Stimulated activated CD4-positive, alpha-beta T cell treated with anti-CD3 and anti-CD28 coated beads, Interleukin-15, amount 100 ng/mL, for 48 hours (primary cell): ENCODE results near the gene KIAA1328.

Source experiments
- DNase-seq, 2 donors: peaks; one replicate each; pipeline ENCODE4 v3.0.0-alpha.2; 2020; ENCODE audit warnings: low read depth in 2 of 2

The KIAA1328 gene

DNA sequence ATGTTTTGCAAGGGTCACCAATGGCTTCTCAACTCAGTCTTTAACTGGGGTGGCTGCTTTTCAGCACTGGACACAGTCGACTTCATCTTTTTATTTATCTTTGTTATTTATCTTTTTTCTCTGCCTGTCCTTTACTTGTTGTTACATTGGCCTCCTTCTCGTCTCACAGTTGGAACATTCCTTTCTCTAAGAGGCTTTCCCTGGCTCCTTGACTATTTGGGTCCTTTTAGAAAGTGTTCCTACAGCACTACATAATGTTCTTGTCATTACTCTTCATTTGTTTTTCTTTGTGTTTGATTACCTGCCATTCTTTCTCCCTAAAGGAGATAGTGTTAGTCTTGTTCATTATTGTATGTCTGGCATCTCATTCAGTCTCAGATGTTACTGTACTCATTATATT is 122.0 kb downstream of the KIAA1328 start:
- no peak for DNase-seq

DNA sequence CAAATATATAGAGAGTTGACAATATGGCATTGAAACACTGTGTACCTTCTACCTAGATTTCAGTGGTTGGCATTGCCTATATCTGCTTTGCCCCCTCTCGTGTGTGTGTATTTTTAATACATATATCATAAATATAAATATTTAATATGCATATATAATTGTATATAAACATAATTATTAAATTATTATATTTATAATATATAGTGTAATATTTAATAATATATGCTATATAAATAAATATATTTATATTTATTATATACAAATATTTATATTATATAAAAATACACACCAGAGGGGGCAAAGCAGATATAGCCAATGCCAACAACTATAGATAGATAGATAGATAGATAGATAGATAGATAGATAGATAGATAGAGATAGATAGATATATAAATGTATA is 124.1 kb downstream of the KIAA1328 start:
- DNase-seq, result no peak

DNA sequence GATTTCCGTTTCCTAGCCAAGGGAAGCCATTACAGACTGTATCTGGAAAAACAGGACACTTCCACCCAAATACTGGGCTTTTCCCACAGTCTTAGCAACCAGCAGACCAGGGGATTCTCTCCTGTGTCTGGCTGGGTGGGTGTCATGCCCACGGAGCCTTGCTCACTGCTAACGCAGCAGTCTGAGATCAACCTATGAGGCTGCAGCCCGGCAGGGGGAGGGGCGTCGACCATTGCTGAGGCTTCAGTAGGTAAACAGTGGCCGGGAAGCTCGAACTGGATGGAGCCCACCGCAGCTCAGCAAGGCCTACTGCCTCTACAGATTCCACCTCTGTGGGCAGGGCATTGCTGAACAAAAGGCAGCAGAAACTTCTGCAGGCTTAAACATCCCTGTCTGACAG is 131.1 kb downstream of the KIAA1328 start:
- no peak for DNase-seq

DNA sequence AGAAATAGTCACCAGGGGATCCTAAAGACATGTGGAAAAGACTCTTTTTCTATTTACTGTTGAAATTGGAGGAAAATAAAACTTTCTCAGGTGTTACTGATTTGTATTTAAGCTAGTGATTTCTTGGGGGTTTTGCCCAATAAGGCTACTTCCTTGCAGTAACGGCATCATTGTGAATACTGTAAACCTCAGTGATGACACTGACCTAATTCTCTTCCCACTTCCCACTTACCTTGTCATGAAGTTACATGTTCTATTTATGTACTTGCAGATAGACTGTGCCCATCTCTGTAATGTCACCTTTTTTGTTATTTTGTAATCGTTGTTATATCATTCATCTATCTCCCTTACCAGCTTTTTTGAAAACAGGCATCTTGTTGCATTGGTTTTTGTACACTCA is 134.5 kb downstream of the KIAA1328 start:
- DNase-seq, result no peak

DNA sequence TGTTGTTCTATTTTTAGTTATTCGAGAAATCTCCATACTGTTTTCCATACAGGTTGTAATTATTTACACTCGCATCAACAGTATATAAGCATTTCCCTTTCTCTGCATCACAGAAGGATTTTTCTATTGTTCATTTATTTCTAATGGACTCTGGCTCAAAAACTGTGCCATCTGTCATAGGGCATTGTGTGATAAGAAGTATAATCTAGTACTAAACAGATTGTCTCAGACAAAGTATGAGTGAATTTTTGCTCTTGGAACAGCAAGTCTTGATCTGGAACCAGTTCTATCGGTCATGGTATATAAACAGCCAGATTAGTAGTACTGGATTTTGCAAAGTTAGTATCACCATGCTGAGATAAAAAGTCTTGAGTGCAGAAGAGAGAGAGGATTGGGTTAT is 145.8 kb downstream of the KIAA1328 start:
- no peak for DNase-seq

DNA sequence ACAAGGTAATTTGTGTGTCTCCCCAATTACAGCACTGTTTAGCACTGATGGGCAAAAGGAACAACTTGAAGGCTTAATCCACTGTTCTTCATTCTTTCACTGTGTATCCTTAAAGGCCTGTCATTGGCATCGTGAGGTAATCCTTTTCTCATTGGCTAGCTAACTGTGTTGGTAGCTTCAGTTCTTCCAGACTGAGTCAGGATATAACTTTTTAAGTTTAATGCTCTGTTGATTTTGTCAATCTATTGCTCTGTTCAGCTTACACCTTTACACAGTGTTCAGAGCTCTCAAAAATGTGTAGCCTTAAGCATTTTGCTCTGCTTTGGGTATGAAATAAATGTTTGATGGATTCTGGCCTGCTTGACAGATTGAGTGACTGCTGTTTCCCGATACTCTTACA is 148.2 kb downstream of the KIAA1328 start:
- DNase-seq, result no peak

DNA sequence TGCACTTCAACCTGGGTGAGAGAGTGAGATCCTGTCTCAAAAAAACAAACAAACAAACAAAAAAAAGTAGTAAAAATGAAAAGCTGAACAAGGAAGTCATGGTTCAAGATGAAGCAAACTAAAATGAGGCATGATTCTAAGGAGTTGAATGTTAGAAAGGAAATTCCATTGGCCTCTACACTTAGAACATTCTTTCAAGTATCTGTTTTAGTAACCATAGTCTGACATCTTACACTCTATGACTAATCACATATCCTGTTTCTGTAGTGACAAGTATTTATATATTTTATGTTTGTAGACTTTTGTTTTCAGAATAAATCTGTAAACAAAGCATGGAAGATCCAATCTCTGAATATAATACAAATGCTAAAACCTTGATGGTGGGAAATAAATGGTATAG is 164.1 kb downstream of the KIAA1328 start:
- no peak for DNase-seq

DNA sequence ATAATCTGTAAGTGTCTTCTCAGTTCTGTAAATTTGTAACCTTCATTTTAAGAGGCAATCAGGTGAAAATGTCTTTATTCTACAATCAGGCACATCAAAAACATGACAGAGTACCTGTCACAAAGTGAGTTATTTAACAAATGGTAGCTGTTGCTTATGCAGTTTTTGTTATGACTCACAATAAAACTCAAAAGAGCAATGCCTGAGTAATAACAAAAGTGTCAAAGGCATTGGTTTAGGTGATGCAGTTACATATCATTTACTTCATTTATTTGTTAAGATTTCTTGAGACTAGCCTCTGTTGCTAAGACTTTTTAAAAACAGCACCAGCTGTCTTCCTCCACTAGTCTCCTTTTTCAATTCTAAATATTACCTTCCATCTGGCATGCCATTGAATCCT is 177.8 kb downstream of the KIAA1328 start:
- DNase-seq, result no peak

DNA sequence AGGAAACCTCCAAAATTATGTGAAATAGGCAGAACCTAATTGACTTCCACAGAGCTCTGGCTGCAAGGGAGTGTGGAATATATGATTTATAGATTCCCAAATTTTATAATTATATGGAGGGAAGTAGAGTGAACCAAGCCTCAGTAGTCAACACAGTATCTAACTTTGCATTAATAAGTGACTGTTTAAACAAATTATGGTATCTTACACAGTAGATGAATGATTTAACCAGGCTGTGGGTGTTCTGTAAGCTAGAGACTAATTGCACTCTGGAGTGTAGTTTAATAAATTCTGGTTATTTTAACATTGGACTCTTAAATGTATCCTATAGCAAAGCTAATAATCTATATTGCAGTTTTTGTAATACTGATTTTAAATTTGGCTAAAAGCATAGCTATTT is 183.5 kb downstream of the KIAA1328 start:
- no peak for DNase-seq

DNA sequence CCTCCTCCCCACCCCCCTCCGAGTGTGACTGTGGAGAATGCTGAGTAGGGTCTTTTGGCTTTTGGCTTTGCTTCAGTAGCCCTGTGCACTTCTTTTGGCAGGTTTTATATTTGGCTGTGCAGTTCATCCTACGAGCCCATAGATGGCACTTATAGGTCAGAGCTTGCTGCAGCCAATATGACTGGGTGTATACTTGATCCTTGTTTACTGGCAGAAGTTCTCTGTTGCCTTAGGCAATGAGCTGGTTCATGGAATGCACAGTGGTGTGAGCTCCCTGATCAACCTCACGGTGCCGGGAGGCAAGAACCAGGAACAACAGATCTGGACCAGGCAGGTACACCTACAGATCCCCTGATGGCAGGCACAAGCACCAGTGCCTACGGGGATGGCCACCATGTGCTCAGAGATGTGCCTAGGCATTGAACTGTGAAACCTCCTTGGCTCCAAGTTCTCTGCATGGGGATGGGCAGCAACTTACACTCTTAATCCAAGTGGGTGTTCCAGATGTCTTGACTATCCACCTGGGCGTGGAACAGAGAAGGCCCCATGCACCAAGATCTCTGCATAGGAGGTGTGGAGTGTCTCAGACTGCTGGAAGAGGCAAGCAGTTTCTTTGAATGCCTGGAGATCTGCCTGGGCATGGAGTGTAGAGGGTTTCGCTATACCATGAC is 190.4 kb downstream of the KIAA1328 start:
- no peak for DNase-seq

DNA sequence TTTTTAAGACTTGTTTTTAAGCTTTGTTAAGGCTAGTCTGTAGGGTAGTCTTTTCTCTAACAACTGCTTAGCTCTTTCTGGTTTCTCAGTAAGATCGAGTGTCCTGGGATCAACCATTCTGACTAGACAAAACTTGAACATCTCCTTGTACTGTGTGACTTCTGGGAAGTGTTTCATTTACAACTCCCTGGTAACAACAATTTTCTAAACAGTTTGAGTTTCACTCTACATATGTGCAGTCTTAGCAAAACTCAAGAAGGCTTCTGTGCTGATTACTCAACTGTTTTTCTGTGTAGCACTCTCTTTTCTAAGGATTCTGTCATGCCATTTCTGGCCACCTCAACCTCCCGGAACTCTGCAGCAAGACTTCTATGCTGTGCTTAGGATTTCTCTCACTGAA is 204.5 kb downstream of the KIAA1328 start:
- DNase-seq, result no peak

DNA sequence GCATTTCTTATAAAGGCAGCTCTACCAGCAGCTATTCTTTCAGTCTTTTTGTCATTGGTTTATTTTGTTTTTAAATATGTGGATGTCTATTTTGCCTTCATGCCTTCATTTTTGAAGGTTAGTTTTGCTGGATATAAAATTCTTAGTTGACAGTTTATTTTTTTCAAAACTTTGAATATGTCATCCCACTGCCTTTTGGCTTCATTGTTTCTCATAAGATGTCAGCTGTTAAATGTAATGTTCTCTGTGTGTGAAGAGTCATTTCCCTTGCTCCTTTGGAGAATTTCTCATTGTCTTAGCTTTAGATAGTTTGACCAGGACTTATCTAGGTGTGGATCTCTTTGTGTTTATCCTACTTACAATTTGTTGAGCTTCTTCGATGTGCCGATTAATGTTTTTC is 213.5 kb downstream of the KIAA1328 start:
- no peak for DNase-seq

DNA sequence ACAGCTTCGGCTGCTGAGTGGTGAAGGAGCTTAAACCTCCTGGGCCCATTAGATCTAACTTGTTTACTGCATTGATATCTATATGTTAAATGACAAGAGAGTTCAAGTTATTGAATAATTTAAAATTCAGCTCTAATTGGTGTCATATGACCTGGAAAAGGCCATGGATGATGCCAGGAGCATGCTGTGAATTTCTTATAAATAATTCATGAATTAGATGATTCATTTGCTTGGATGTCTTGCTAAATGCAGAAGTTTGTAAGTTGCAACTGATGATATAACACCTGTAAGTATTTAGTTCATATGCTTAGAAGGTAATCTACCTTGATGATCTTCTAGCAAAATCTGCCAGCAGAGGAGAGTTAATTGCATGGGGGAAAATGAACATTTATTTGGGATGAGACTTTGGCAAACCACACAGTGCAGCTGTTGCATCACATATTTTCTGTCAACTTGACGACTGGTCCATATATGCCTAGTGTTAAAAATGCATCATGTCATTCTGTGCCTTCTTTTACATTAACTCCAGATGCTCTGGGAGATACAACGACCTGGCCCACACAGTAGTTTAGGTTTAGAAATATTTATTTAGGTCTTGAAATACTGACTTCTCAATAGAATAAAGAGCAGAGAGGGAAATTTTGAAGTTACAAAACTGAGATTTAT is 226.3 kb downstream of the KIAA1328 start:
- no peak for DNase-seq

DNA sequence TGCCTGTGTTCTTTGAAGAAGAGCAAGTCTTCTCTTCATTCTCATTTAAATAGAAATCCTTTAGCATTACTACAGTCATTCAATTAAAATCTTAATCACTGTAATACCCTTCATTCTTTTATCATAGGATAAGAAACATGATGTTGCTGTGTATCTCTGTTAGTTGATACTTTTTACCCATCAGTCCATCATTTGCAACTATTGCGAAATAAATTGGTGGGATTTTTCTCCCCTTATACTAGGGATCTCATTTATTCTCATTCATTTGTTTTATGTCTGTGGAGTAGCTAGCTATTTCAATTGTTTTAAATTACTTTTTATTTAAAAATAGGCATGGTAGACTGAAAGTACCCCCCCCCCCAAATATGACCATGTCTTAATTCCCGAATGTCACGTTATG is 235.3 kb downstream of the KIAA1328 start:
- no peak for DNase-seq

DNA sequence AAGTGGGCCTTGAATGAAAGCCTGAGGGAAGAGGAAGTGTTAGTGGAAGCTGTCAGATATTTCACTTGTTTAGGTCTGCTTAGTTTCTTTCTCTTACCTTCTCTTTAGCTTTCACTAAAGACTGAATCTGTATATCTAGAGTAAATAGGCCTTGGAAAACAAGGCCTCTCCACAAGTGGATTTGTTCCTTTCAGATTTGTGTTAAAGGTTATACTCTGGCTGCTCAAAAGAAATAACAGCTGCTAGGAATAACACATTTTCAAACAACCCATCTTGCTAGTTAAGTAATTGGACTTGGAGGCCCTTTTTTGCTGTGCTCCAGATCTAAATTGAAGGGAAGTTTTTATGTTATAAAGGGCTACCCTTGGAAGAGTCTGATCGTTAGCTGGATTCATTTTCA is 236.3 kb downstream of the KIAA1328 start:
- no peak for DNase-seq

DNA sequence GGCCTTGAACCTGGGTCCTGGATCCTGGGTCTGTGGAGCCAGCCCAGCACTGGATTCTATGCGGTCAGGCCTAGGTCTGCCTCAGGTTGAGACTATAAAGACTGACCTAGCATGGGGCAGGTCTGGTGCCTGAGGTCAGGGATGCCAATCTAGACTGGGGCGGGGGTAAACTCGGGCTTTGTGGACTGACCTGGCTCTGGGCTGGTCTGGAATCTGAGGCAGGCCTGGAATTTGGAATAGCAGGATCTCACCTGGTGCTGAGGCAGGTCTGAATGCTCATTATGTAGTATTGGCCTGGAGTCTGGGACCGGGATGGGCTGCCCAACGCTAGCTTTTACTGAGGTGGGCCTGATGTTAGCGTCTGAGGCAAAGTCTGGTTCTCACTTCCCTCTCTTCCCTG is 256.0 kb downstream of the KIAA1328 start:
- DNase-seq, result no peak

DNA sequence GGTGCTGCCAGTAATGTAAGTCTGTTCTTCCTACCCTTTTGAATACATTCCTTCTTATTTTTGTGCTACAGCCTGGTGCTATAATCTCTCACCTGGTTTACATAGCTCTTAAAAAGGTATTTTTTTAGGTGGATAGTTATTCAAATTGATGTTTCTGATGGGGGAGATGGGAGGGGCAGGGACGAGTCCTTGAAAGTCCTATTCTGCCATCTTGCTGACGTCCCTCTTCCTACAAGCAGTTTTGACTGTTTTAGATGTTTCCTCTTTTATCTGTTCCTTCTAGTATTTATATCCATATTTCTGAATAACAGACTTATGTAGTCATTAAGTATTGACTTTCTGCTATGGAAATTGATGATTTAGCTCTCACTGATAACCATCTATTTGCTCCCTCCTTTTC is 256.4 kb downstream of the KIAA1328 start:
- no peak for DNase-seq

DNA sequence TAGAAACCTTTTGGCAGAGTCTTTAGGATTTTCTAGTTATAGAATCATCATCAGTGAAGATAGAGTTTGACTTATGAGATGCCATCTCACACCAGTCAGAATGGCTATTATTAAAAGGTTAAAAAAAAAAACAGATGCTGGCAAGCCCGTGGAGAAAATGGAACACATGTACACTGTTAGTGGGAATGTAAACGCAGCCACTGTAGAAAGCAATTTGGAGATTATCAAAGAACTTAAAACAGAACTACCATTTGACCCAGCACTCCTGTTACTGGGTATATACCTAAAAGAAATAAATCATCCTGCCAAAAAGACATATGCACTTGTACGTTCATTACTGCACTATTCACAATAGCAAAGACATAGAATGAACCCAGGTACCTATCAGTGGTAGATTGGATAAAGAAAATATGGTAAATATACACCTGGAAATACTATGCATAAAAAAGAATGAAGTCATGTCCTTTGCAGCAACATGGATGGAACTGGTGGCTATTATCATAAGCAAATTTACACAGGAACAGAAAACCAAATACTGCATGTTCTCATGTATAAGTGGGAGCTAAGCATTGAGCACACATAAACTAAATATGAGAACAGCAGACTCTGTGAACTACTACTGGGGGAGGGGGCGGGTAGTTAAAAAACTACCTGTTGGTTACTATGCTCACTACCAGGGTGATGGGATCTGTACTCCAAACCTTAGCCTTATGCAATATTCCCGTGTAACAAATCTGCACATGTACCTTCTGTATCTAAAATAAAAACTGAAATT is 279.0 kb downstream of the KIAA1328 start:
- no peak for DNase-seq

DNA sequence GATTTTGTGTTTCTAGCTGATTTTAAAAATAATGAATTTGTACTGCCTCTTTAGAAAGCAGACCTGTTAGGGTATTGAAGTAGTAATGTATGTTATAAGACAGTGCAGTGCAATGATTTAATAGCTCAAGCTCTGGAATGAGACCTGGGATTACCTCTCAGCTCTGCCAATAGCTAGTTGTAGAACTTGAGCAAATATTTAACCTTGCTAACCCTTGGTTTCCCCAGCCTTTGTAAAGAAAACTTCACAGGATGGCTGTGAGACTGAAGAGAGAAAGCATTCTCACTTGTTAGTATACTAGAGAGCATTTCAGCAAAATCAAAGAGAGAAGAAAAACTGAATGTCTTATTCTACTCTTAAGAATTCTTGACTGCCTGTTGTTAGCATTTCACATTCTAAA is 293.9 kb downstream of the KIAA1328 start:
- DNase-seq, result no peak

DNA sequence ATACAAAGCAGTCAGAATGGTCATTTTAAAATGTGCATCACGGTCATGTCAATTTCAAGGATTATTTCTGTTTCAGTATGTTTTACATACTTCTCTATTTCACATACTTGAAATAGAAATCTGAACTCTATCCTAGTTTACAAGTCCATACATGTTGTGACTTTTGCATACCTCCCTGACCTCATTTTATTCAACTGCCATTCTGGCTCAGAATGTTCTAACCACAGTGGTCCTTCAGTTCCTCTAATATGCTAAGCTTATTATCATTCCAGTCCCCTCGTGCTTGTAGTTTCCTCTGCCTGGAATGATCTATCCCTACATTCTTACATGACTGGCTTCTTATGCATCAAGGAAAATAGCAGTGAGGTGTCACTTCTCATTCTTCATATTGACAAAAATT is 295.6 kb downstream of the KIAA1328 start:
- DNase-seq, result no peak

DNA sequence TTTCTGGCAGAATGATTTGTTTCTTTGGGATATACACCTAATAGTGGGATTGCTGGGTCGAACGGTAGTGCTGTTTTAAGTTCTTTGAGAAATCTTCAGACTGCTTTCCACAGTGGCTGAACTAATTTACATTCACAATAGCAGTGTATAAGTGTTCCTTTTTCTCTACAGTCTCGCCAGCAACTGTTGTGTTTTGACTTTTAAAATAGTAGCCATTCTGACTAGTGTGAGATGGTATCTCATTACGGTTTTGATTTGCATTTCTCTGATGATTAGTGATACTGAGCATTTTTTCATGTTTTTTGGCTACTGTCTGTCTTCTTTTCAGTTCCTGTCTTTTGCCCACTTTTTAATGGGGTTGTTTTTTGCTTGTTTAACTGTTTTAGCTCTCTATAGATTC is 306.2 kb downstream of the KIAA1328 start:
- no peak for DNase-seq

DNA sequence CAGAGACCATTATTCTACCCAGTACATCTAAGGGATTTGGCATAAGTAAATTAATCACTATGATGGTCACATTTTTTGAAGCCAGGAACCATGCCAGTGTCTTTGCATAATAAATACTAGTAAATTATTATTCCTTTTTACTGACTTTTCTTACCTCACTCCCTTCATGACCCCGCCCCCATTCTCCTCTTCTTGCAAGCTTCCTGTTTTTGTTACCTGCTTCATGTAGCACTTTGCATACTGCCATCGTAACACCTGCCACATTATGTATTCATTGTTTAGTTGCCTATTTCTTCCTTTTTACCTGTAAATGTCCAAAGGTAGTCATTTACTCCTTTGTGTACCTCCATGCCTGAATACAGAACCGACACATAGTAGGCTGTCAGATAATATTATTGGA is 309.5 kb downstream of the KIAA1328 start:
- no peak for DNase-seq

DNA sequence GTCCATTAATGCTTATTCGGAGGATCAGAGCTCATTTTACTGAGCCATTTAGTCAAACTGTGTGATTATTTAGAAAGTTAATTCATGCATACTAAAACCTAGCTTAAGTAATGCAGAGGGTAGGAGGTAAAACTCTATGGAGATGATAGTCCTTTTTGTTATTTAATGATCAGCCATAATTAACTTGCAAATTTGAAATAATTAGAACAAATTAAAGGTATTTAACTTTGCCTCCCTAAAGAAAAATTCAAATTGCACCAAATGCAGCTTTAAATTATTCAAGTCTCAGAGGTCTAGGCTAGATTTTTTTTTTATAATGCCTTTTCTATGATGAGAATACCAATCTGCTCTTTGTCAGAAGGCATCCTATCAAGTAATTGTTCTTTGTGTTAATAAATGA is 310.9 kb downstream of the KIAA1328 start:
- DNase-seq, result no peak
